CD4-positive, alpha-beta T cell (primary cell): Measurements from ENCODE around the gene NPFFR2. TPM values are rescaled to one million over a fixed set of nuclear protein-coding genes. Genes with fewer than 3 reads are reported as not detected.
"Not testable (repeated sequence)": the region's sequence is repeated elsewhere in the genome, so short reads cannot be mapped to it uniquely, and the experiment has no call there.

Source experiments
- ATAC-seq: fragments of 200-7000 bp; cut with Tn5 transposase; one replicate; pipeline ENCODE4 v1.10.0; 2022; ENCODE audit warnings: mild to moderate bottlenecking; ENCODE audit not compliant: poor library complexity
- CTCF ChIA-PET: fragments of 350-600 bp; sonication (Branson Sonifier 250); formaldehyde crosslinking; loops from one replicate; lab custom pipeline; 2021; ENCODE audit warnings: antibody characterized with exemption, inconsistent platforms; lab: Charles Lee
- POLR2A ChIA-PET: fragments of 350-600 bp; sonication (Branson Sonifier 250); formaldehyde crosslinking; loops from one replicate; lab custom pipeline; 2021; ENCODE audit warnings: antibody characterized with exemption, inconsistent platforms; lab: Charles Lee
- DNase-seq, 14 experiments: peaks; one replicate each; pipeline ENCODE4 v3.0.0-alpha.2; 2013 to 2020; ENCODE audit warnings: mixed read lengths in 2 of 14
- H3K27ac ChIP-seq, 2 donors: one replicate each; pipeline versions ENCODE4 v1.5.1 to v1.7.0; 2013; ENCODE audit warnings: low read length in 2 of 2, low read depth in 1 of 2, mild to moderate bottlenecking in 1 of 2
- H3K27me3 ChIP-seq, 2 experiments: 1 replicate in 1 of 2; 2 replicates in 1 of 2; pipeline versions ENCODE4 v1.6.1 to v1.7.0; 2013; ENCODE audit warnings: low read length in 2 of 2, control low read depth in 1 of 2, mild to moderate bottlenecking in 1 of 2, moderate library complexity in 1 of 2; ENCODE audit not compliant: insufficient read depth in 2 of 2, control insufficient read depth in 1 of 2
- H3K36me3 ChIP-seq: one replicate; pipeline ENCODE4 v1.6.1; 2013; ENCODE audit warnings: low read length, control low read depth; ENCODE audit not compliant: insufficient read depth
- H3K4me1 ChIP-seq: one replicate; pipeline ENCODE4 v1.6.1; 2013; ENCODE audit warnings: low read length, control low read depth; ENCODE audit not compliant: insufficient read depth
- H3K4me3 ChIP-seq: one replicate; pipeline ENCODE4 v1.5.1; 2013; ENCODE audit warnings: mild to moderate bottlenecking, low read length, moderate library complexity
- H3K9me3 ChIP-seq, 2 experiments: 1 replicate in 1 of 2; 2 replicates in 1 of 2; pipeline versions ENCODE4 v1.6.1 to v1.7.0; 2013; ENCODE audit warnings: low read length in 2 of 2, mild to moderate bottlenecking in 2 of 2, control low read depth in 1 of 2, moderate library complexity in 1 of 2; ENCODE audit not compliant: control insufficient read depth in 1 of 2, insufficient read depth in 1 of 2
- H3K27ac Mint-ChIP-seq: one replicate; pipeline ENCODE4 v1.8.0; 2020; ENCODE audit warnings: mixed read lengths
- H3K27me3 Mint-ChIP-seq: one replicate; pipeline ENCODE4 v1.8.0; 2021; ENCODE audit warnings: mixed read lengths
- H3K36me3 Mint-ChIP-seq: one replicate; pipeline ENCODE4 v1.8.0; 2021; ENCODE audit warnings: low read depth, mixed read lengths
- H3K4me1 Mint-ChIP-seq: one replicate; pipeline ENCODE4 v1.8.0; 2021; ENCODE audit warnings: low read depth, mixed read lengths
- H3K4me3 Mint-ChIP-seq: one replicate; pipeline ENCODE4 v1.8.0; 2020; ENCODE audit warnings: mild to moderate bottlenecking, mixed read lengths
- H3K9me3 Mint-ChIP-seq: one replicate; pipeline ENCODE4 v1.8.0; 2020; ENCODE audit warnings: mixed read lengths
- CTCF ChIP-seq: fragments of 200-600 bp; IDR thresholded peaks from one replicate; pipeline ENCODE4 v1.8.0; 2022; ENCODE audit warnings: antibody characterized with exemption, mild to moderate bottlenecking
- intact Hi-C, 2 experiments: fragments of 100-400 bp; cut with DNase I in 1 of 2; cut with micrococcal nuclease in 1 of 2; formaldehyde crosslinking; loops; one replicate each; pipeline versions ENCODE4 v1.15.1 to v1.9.0; 2023 to 2025; cut with DNase I, micrococcal nuclease
- total RNA-seq, 174 experiments: library from RNA in 2 of 174; stranded (reverse) in 2 of 174; gene quantifications; one replicate each; pipeline ENCODE4 v1.2.3 and lab custom pipeline; 2021 to 2026

Gene NPFFR2
- total RNA-seq, 2 experiments from 2014 or later, result not detected

GRCh38 chr4:72144241-72144640 lies 112.4 kb downstream of the NPFFR2 start:
- no peak for TF ChIP-seq CTCF
- H3K27me3 Mint-ChIP-seq, result no peaks in the 10 kb centered on the region
- H3K4me1 ChIP-seq, result no peaks in the 10 kb centered on the region
- no peak overlapping the region for H3K27ac ChIP-seq
- POLR2A ChIA-PET, result no interaction called here
- no peak overlapping the region for H3K27ac Mint-ChIP-seq
- no peak for DNase-seq
- no peak for ATAC-seq
- CTCF ChIA-PET, result no interaction called here
- peaks cover 7% of the 10 kb centered on the region for H3K9me3 Mint-ChIP-seq
- no peaks in the 10 kb centered on the region for H3K36me3 ChIP-seq
- H3K9me3 ChIP-seq, result no peaks in the 10 kb centered on the region
- no peak overlapping the region for H3K4me3 Mint-ChIP-seq
- H3K4me1 Mint-ChIP-seq, result no peaks in the 10 kb centered on the region
- intact Hi-C loops, result no loop called here
- no peaks in the 10 kb centered on the region for H3K36me3 Mint-ChIP-seq
- no peak overlapping the region for H3K4me3 ChIP-seq
- no peaks in the 10 kb centered on the region for H3K27me3 ChIP-seq

GRCh38 chr4:72152731-72153130 lies 120.9 kb downstream of the NPFFR2 start:
- Histone ChIP-seq H3K36me3 (no peaks in the 10 kb centered on the region), H3K27me3 (no peaks in the 10 kb centered on the region), H3K4me3 (no peak overlapping the region), H3K27ac (no peak overlapping the region), H3K9me3 (no peaks in the 10 kb centered on the region), H3K4me1 (no peaks in the 10 kb centered on the region)
- no peak for TF ChIP-seq CTCF
- ChIA-PET CTCF (no interaction called here), POLR2A (no interaction called here)
- H3K4me3 Mint-ChIP-seq, result no peak overlapping the region
- peaks cover 3% of the 10 kb centered on the region for H3K9me3 Mint-ChIP-seq
- no peaks in the 10 kb centered on the region for H3K4me1 Mint-ChIP-seq
- ATAC-seq (no peak), DNase-seq (no peak)
- intact Hi-C loops, result no loop called here
- no peak overlapping the region for H3K27ac Mint-ChIP-seq
- no peaks in the 10 kb centered on the region for H3K36me3 Mint-ChIP-seq
- H3K27me3 Mint-ChIP-seq, result peaks cover 4% of the 10 kb centered on the region

GRCh38 chr4:72153634-72154033 lies 121.8 kb downstream of the NPFFR2 start:
- ATAC-seq, H3K4me1 ChIP-seq, DNase-seq, H3K9me3 Mint-ChIP-seq, H3K36me3 ChIP-seq, H3K36me3 Mint-ChIP-seq, intact Hi-C loops, H3K4me3 Mint-ChIP-seq, H3K27ac ChIP-seq, H3K4me3 ChIP-seq, H3K27me3 ChIP-seq, H3K27me3 Mint-ChIP-seq, H3K4me1 Mint-ChIP-seq, H3K27ac Mint-ChIP-seq, H3K9me3 ChIP-seq, CTCF ChIA-PET, POLR2A ChIA-PET: not testable (repeated sequence)

- H3K36me3 ChIP-seq, DNase-seq, H3K4me3 ChIP-seq, ATAC-seq, H3K4me1 ChIP-seq, H3K27me3 Mint-ChIP-seq, H3K9me3 ChIP-seq, H3K27ac Mint-ChIP-seq, H3K27me3 ChIP-seq, H3K27ac ChIP-seq, CTCF ChIA-PET, H3K4me3 Mint-ChIP-seq, H3K4me1 Mint-ChIP-seq, H3K36me3 Mint-ChIP-seq, intact Hi-C loops, H3K9me3 Mint-ChIP-seq, POLR2A ChIA-PET: not testable (repeated sequence)
Observed at GRCh38 chr4:72169285-72169684, 137.5 kb downstream of the NPFFR2 start.
